Placental pericyte (primary cell): ENCODE measurements around the gene POC1B. TPM values are rescaled to one million over a fixed set of nuclear protein-coding genes. Genes with fewer than 3 reads are reported as not detected.

Experiments used
- small RNA-seq: library from RNA; depleted of rRNA; stranded (forward); fragments of <200 nt; gene quantifications from one replicate; pipeline ENCODE3, GENCODE V24; 2012; ENCODE audit warnings: low replicate concordance
- total RNA-seq: library from RNA; depleted of rRNA; stranded (reverse); fragments of >200 nt; gene quantifications from 2 replicates; pipeline ENCODE4 v1.2.3, GENCODE V29; 2012

Gene POC1B
- 10.3 and 22.9 TPM in 2 replicates for total RNA-seq

GRCh38 chr12:89525824-89526770 is at the start of gene POC1B:
POC1B (minus strand) TSS chr12:89526047; CDS start chr12:89525895, 152 bp downstream.

GRCh38 chr12:89524541-89525304 is 1.1 kb downstream of the POC1B start, which contains the start of gene GALNT4:
GALNT4 (minus strand) TSS chr12:89524796; CDS start chr12:89524549, 247 bp downstream.

Small RNAs within 50 kb of the gene (small RNA-seq; reads per million reads assigned to genes)
- not detected for gene AC025034.2
- gene POC1B-GALNT4 = not detected

Other genes with a start within 250 kb of the POC1B start
- gene DUSP6, start 173.5 kb downstream of the POC1B start, total RNA-seq = 170 and 424 TPM in 2 replicates
- 7.9 and 23.3 TPM in 2 replicates for gene GALNT4, start 1.3 kb downstream of the POC1B start, total RNA-seq
- gene ATP2B1, start 182.8 kb upstream of the POC1B start, total RNA-seq = 136 and 411 TPM in 2 replicates